HepG2 (cell line): ENCODE results near the gene CNNM3. TPM values are rescaled to one million over a fixed set of nuclear protein-coding genes. Genes with fewer than 3 reads are reported as not detected.

Experiments
- AGO2 ChIP-seq: fragments of 200-400 bp; formaldehyde crosslinking; optimal IDR thresholded peaks from 2 replicates; pipeline ENCODE3; 2017; ENCODE audit warnings: mild to moderate bottlenecking, low read depth, low read length, moderate library complexity
- CBX1 ChIP-seq: IDR thresholded peaks from one replicate; pipeline ENCODE4 v1.6.1; 2016; ENCODE audit warnings: antibody characterized with exemption, low read depth
- HOXD1 ChIP-seq: sonication (generic); formaldehyde crosslinking; IDR thresholded peaks from 2 replicates; pipeline ENCODE4 v1.5.0; 2020; ENCODE audit warnings: missing genetic modification reagents
- LCORL ChIP-seq, 2 experiments: fragments of 450-650 bp in 1 of 2; sonication (generic) in 1 of 2; formaldehyde crosslinking in 1 of 2; IDR thresholded peaks; 2 replicates each; pipeline versions ENCODE4 v1.5.0 to v1.6.1; 2017 to 2020; ENCODE audit warnings: antibody characterized with exemption in 1 of 2, missing genetic modification reagents in 1 of 2
- MEIS1 ChIP-seq: sonication (generic); formaldehyde crosslinking; IDR thresholded peaks from 2 replicates; pipeline ENCODE4 v1.9.0; 2021; ENCODE audit warnings: mild to moderate bottlenecking, missing genetic modification reagents, moderate library complexity, borderline replicate concordance
- PITX1 ChIP-seq: sonication (generic); formaldehyde crosslinking; IDR thresholded peaks from 2 replicates; pipeline ENCODE4 v1.5.1; 2020; ENCODE audit warnings: mild to moderate bottlenecking, missing genetic modification reagents
- RBM22 ChIP-seq: fragments of 200-400 bp; formaldehyde crosslinking; optimal IDR thresholded peaks from 2 replicates; pipeline ENCODE3; 2017; ENCODE audit warnings: mild to moderate bottlenecking, low read length, moderate library complexity
- RNF2 ChIP-seq: fragments of 450-650 bp; conservative IDR thresholded peaks from 2 replicates; pipeline ENCODE4 v1.6.1; 2016; ENCODE audit warnings: low read depth
- SOX13 ChIP-seq, 3 experiments: fragments of 450-650 bp in 1 of 3; sonication (generic) in 1 of 3; formaldehyde crosslinking in 1 of 3; IDR thresholded peaks in 2 of 3; conservative IDR thresholded peaks in 1 of 3; 2 replicates each; pipeline versions ENCODE4 v1.5.0 to v1.6.1; 2016 to 2020; ENCODE audit warnings: antibody characterized with exemption in 1 of 3, mild to moderate bottlenecking in 1 of 3, missing compliant biosample characterization in 1 of 3, missing genetic modification reagents in 1 of 3, moderate library complexity in 1 of 3
- SRSF9 ChIP-seq: fragments of 200-400 bp; formaldehyde crosslinking; IDR thresholded peaks from 2 replicates; pipeline ENCODE4 v1.6.1; 2018; ENCODE audit warnings: borderline replicate concordance, mild to moderate bottlenecking, low read depth, low read length; ENCODE audit not compliant: insufficient read depth, poor library complexity, severe bottlenecking
- ZNF24 ChIP-seq: fragments of 450-650 bp; IDR thresholded peaks from 2 replicates; pipeline ENCODE4 v1.6.1; 2017; ENCODE audit warnings: antibody characterized with exemption, mild to moderate bottlenecking
- ZNF33A ChIP-seq: sonication (generic); formaldehyde crosslinking; IDR thresholded peaks from 2 replicates; pipeline ENCODE4 v1.5.1; 2020; ENCODE audit warnings: missing genetic modification reagents, mild to moderate bottlenecking, moderate library complexity, borderline replicate concordance
- ZNF780A ChIP-seq: sonication (generic); formaldehyde crosslinking; IDR thresholded peaks from 2 replicates; pipeline ENCODE4 v1.8.0; 2022; ENCODE audit warnings: mild to moderate bottlenecking, missing genetic modification reagents, moderate library complexity
- polyA plus RNA-seq, 8 experiments: library from polyadenylated mRNA; depleted of rRNA in 3 of 8; stranded (reverse) in 7 of 8; unstranded in 1 of 8; fragments of >200 nt; fragmentation: Illumina TruSeq in 4 of 8; extraction: Trizol in 4 of 8; gene quantifications; 2 replicates each; pipeline versions ENCODE4 v1.2.1 to v1.2.3, GENCODE V29; 2011 to 2016; ENCODE audit warnings: low read depth in 4 of 8, missing spikeins in 1 of 8, mixed read lengths in 1 of 8; ENCODE audit not compliant: insufficient read depth in 1 of 8
- total RNA-seq, 5 experiments: library from RNA; depleted of rRNA; stranded (reverse); fragments of >200 nt; fragmentation: Illumina TruSeq; extraction: Trizol; gene quantifications; 2 replicates each; pipeline ENCODE4 v1.2.3, GENCODE V29; 2016; ENCODE audit warnings: low read depth in 1 of 5
- TF ChIP-seq, protein P1 (sequence below): sonication (generic); formaldehyde crosslinking; IDR thresholded peaks from 2 replicates; pipeline ENCODE4 v1.5.0; 2020; ENCODE audit warnings: mild to moderate bottlenecking, missing genetic modification reagents, borderline replicate concordance
- TF ChIP-seq, protein P2 (sequence below): sonication (generic); formaldehyde crosslinking; IDR thresholded peaks from 2 replicates; pipeline ENCODE4 v1.4.0; 2020; ENCODE audit warnings: missing genetic modification reagents
- TF ChIP-seq, protein P3 (sequence below): sonication (generic); formaldehyde crosslinking; conservative IDR thresholded peaks from 2 replicates; pipeline ENCODE4 v1.4.0; 2020; ENCODE audit warnings: missing genetic modification reagents
- TF ChIP-seq, protein P4 (sequence below): sonication (generic); formaldehyde crosslinking; IDR thresholded peaks from 2 replicates; pipeline ENCODE4 v1.8.1; 2023; ENCODE audit warnings: mild to moderate bottlenecking, missing genetic modification reagents, borderline replicate concordance

The CNNM3 gene
- total and polyA plus RNA-seq, 2 of the 13 experiments (the other 11 are each of a cell fraction or from before 2014, with no cell fraction given): 21.2 to 27.9 TPM

DNA sequence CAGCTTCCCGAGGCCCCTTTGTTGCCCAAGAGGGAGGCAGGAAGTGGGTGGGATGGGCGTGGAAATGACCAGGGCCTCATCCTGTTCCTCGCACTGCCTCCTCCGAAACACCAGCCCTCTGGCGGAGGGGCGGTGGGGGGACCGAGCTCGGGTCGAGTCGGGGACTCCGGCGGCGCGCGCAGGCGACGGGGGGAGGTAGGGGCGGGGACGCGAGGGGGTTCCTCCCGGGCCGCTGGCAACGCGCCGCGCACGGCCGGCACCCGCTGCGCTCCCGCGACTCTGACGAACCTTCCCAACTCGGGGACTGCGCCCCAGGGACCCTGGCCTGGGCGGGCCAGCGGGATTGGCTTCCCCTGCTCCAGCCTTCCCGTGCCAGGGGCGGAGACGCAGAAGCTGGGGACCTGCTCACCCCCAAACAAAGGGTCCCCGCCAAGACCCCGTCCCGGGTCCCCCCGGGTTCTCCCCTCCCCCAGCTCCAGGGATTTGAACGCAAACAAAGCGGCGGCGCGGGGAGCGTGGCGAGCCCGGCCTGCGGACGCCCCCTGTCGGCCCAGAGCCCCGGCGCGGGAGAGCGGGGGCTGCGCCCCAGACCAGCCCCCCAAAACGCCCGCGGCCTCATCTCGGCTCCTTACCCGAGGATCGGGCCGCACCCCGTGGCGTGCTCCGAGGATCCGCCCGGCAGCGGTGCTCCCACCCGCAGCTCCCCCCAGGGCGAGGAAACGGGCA, 52.6 kb downstream of the CNNM3 start (continued):
- TF ChIP-seq, protein P1, sequence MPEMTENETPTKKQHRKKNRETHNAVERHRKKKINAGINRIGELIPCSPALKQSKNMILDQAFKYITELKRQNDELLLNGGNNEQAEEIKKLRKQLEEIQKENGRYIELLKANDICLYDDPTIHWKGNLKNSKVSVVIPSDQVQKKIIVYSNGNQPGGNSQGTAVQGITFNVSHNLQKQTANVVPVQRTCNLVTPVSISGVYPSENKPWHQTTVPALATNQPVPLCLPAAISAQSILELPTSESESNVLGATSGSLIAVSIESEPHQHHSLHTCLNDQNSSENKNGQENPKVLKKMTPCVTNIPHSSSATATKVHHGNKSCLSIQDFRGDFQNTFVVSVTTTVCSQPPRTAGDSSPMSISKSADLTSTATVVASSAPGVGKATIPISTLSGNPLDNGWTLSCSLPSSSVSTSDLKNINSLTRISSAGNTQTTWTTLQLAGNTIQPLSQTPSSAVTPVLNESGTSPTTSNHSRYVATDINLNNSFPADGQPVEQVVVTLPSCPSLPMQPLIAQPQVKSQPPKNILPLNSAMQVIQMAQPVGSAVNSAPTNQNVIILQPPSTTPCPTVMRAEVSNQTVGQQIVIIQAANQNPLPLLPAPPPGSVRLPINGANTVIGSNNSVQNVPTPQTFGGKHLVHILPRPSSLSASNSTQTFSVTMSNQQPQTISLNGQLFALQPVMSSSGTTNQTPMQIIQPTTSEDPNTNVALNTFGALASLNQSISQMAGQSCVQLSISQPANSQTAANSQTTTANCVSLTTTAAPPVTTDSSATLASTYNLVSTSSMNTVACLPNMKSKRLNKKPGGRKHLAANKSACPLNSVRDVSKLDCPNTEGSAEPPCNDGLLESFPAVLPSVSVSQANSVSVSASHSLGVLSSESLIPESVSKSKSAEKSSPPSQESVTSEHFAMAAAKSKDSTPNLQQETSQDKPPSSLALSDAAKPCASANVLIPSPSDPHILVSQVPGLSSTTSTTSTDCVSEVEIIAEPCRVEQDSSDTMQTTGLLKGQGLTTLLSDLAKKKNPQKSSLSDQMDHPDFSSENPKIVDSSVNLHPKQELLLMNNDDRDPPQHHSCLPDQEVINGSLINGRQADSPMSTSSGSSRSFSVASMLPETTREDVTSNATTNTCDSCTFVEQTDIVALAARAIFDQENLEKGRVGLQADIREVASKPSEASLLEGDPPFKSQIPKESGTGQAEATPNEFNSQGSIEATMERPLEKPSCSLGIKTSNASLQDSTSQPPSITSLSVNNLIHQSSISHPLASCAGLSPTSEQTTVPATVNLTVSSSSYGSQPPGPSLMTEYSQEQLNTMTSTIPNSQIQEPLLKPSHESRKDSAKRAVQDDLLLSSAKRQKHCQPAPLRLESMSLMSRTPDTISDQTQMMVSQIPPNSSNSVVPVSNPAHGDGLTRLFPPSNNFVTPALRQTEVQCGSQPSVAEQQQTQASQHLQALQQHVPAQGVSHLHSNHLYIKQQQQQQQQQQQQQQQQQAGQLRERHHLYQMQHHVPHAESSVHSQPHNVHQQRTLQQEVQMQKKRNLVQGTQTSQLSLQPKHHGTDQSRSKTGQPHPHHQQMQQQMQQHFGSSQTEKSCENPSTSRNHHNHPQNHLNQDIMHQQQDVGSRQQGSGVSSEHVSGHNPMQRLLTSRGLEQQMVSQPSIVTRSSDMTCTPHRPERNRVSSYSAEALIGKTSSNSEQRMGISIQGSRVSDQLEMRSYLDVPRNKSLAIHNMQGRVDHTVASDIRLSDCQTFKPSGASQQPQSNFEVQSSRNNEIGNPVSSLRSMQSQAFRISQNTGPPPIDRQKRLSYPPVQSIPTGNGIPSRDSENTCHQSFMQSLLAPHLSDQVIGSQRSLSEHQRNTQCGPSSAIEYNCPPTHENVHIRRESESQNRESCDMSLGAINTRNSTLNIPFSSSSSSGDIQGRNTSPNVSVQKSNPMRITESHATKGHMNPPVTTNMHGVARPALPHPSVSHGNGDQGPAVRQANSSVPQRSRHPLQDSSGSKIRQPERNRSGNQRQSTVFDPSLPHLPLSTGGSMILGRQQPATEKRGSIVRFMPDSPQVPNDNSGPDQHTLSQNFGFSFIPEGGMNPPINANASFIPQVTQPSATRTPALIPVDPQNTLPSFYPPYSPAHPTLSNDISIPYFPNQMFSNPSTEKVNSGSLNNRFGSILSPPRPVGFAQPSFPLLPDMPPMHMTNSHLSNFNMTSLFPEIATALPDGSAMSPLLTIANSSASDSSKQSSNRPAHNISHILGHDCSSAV (CRISPR knock-in tag): no peak
- TF ChIP-seq ZNF24 (no peak), RNF2 (no peak), CBX1 (peak; percentile 65), ZNF780A (no peak), SRSF9 (no peak), LCORL (IDR thresholded peaks at IDR 0.05) (no peak), LCORL (CRISPR knock-in tag; IDR thresholded peaks at IDR 0.05) (peak; percentile 74), RBM22 (no peak), AGO2 (peak; percentile 79), MEIS1 (CRISPR knock-in tag) (peak; percentile 66; the same call in 1 of the 2 replicates), ZNF33A (CRISPR knock-in tag) (no peak), SOX13 (IDR thresholded peaks at IDR 0.05) (peak; percentile 24; the same call in 1 of the 2 replicates), SOX13 (CRISPR knock-in tag; conservative IDR thresholded peaks at IDR 0.05 in 1 of 2, IDR thresholded peaks at IDR 0.05 in 1 of 2) (peak; percentile 41 to 68; a peak in 2 of 4 replicates), PITX1 (CRISPR knock-in tag) (no peak; the same call in 1 of the 2 replicates), HOXD1 (peak; percentile 75)
- TF ChIP-seq, protein P2, sequence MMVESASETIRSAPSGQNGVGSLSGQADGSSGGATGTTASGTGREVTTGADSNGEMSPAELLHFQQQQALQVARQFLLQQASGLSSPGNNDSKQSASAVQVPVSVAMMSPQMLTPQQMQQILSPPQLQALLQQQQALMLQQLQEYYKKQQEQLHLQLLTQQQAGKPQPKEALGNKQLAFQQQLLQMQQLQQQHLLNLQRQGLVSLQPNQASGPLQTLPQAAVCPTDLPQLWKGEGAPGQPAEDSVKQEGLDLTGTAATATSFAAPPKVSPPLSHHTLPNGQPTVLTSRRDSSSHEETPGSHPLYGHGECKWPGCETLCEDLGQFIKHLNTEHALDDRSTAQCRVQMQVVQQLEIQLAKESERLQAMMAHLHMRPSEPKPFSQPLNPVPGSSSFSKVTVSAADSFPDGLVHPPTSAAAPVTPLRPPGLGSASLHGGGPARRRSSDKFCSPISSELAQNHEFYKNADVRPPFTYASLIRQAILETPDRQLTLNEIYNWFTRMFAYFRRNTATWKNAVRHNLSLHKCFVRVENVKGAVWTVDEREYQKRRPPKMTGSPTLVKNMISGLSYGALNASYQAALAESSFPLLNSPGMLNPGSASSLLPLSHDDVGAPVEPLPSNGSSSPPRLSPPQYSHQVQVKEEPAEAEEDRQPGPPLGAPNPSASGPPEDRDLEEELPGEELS: peak; percentile 80
- TF ChIP-seq, protein P3, sequence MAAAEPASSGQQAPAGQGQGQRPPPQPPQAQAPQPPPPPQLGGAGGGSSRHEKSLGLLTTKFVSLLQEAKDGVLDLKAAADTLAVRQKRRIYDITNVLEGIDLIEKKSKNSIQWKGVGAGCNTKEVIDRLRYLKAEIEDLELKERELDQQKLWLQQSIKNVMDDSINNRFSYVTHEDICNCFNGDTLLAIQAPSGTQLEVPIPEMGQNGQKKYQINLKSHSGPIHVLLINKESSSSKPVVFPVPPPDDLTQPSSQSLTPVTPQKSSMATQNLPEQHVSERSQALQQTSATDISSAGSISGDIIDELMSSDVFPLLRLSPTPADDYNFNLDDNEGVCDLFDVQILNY (CRISPR knock-in tag): no peak
- TF ChIP-seq, protein P4, sequence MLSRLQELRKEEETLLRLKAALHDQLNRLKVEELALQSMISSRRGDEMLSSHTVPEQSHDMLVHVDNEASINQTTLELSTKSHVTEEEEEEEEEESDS (CRISPR knock-in tag): no peak
